IMR-90 (cell line): ENCODE measurements around the gene CRTC1. TPM values are rescaled to one million over a fixed set of nuclear protein-coding genes. Genes with fewer than 3 reads are reported as not detected.
A peak's percentile ranks its signal among the peaks of the same experiment; 100 is the strongest.

Source experiments
- ATAC-seq: fragments of 200-7000 bp; cut with Tn5 transposase; 2 replicates; pipeline ENCODE4 v1.9.1; 2020; ENCODE audit warnings: low read depth, mild to moderate bottlenecking, moderate library complexity
- BruUV-seq: library from RNA; stranded (reverse); fragments of 400-500 nt; replicated peaks from 2 replicates; lab custom pipeline; 2021; lab: Mats Ljungman, UMichigan
- CTCF ChIA-PET: fragments of 300-600 bp; formaldehyde crosslinking; extraction: SDS; loops from one replicate; lab custom pipeline; 2021; ENCODE audit warnings: antibody characterized with exemption; lab: Yijun Ruan, JAX
- POLR2A ChIA-PET: fragments of 300-600 bp; sonication (Branson Sonifier 250); formaldehyde crosslinking; loops from one replicate; lab custom pipeline; 2022; ENCODE audit warnings: antibody characterized with exemption; ENCODE audit not compliant: unreplicated experiment; lab: Charles Lee
- DNase-seq: peaks from one replicate; pipeline ENCODE4 v3.0.0; 2013
- H2AFZ ChIP-seq: replicated peaks from 2 replicates; pipeline ENCODE3; 2013; ENCODE audit warnings: low read length, mild to moderate bottlenecking; ENCODE audit not compliant: poor library complexity
- H2AK5ac ChIP-seq: 2 replicates; pipeline ENCODE4 v1.6.1; 2013; ENCODE audit warnings: low read depth, low read length, inconsistent platforms
- H2AK9ac ChIP-seq: replicated peaks from 2 replicates; pipeline ENCODE3; 2013; ENCODE audit warnings: mild to moderate bottlenecking, low read depth, low read length, moderate library complexity; ENCODE audit not compliant: poor library complexity
- H2BK120ac ChIP-seq: 2 replicates; pipeline ENCODE4 v1.6.1; 2013; ENCODE audit warnings: low read depth, low read length, inconsistent platforms
- H2BK15ac ChIP-seq: 3 replicates; pipeline ENCODE4 v1.6.1; 2013; ENCODE audit warnings: low read depth, low read length, inconsistent platforms
- H2BK20ac ChIP-seq: 2 replicates; pipeline ENCODE4 v1.6.1; 2013; ENCODE audit warnings: low read depth, mild to moderate bottlenecking, inconsistent platforms, low read length, moderate library complexity
- H2BK5ac ChIP-seq: 2 replicates; pipeline ENCODE4 v1.6.1; 2013; ENCODE audit warnings: mild to moderate bottlenecking, low read depth, low read length, inconsistent platforms; ENCODE audit not compliant: poor library complexity, severe bottlenecking
- H3K14ac ChIP-seq: replicated peaks from 2 replicates; pipeline ENCODE4 v1.6.1; 2013; ENCODE audit warnings: low read depth, low read length, inconsistent platforms
- H3K18ac ChIP-seq: 2 replicates; pipeline ENCODE4 v1.6.1; 2013; ENCODE audit warnings: low read depth, low read length, control low read depth
- H3K23ac ChIP-seq: 2 replicates; pipeline ENCODE4 v1.6.1; 2013; ENCODE audit warnings: low read depth, low read length, inconsistent platforms
- H3K27ac ChIP-seq: 2 replicates; pipeline ENCODE4 v1.5.1; 2013; ENCODE audit warnings: mild to moderate bottlenecking, control low read depth, low read length; ENCODE audit not compliant: insufficient read depth
- H3K27me3 ChIP-seq: 2 replicates; pipeline ENCODE4 v1.6.1; 2013; ENCODE audit warnings: low read length; ENCODE audit not compliant: control insufficient read depth, insufficient read depth
- H3K36me3 ChIP-seq: 2 replicates; pipeline ENCODE4 v1.6.1; 2013; ENCODE audit warnings: low read length, mixed read lengths; ENCODE audit not compliant: control insufficient read depth, insufficient read depth
- H3K4ac ChIP-seq: 2 replicates; pipeline ENCODE4 v1.6.1; 2013; ENCODE audit warnings: low read depth, low read length, inconsistent platforms
- H3K4me1 ChIP-seq: 2 replicates; pipeline ENCODE4 v1.6.1; 2013; ENCODE audit warnings: low read length, mixed read lengths; ENCODE audit not compliant: control insufficient read depth, insufficient read depth
- H3K4me2 ChIP-seq: 2 replicates; pipeline ENCODE4 v1.6.1; 2013; ENCODE audit warnings: low read depth, mild to moderate bottlenecking, control low read depth, low read length, moderate library complexity
- H3K4me3 ChIP-seq: 2 replicates; pipeline ENCODE4 v1.5.1; 2013; ENCODE audit warnings: low read depth, mild to moderate bottlenecking, control low read depth, low read length, moderate library complexity; ENCODE audit not compliant: insufficient read depth
- H3K56ac ChIP-seq: 2 replicates; pipeline ENCODE4 v1.6.1; 2013; ENCODE audit warnings: low read length, inconsistent platforms; ENCODE audit not compliant: insufficient read depth; ENCODE audit errors: extremely low read depth
- H3K79me1 ChIP-seq, 2 experiments: 2 replicates each; pipeline ENCODE4 v1.6.1; 2013; ENCODE audit warnings: low read length in 2 of 2, inconsistent platforms in 1 of 2, low read depth in 1 of 2
- H3K9ac ChIP-seq: 2 replicates; pipeline ENCODE4 v1.6.1; 2013; ENCODE audit warnings: low read depth, low read length, control low read depth
- H3K9me1 ChIP-seq: 2 replicates; pipeline ENCODE4 v1.6.1; 2013; ENCODE audit warnings: low read length, inconsistent platforms; ENCODE audit not compliant: insufficient read depth
- H3K9me3 ChIP-seq: 2 replicates; pipeline ENCODE4 v1.6.1; 2013; ENCODE audit warnings: low read length; ENCODE audit not compliant: control insufficient read depth, insufficient read depth
- H4K20me1 ChIP-seq: 2 replicates; pipeline ENCODE4 v1.6.1; 2013; ENCODE audit warnings: low read length, inconsistent platforms; ENCODE audit not compliant: insufficient read depth
- H4K5ac ChIP-seq: 2 replicates; pipeline ENCODE4 v1.6.1; 2013; ENCODE audit warnings: mild to moderate bottlenecking, low read depth, low read length, control low read depth
- H4K8ac ChIP-seq, 2 experiments: 2 replicates each; pipeline ENCODE4 v1.6.1; 2013; ENCODE audit warnings: low read depth in 2 of 2, low read length in 2 of 2, control low read depth in 1 of 2, inconsistent platforms in 1 of 2
- H4K91ac ChIP-seq: 2 replicates; pipeline ENCODE4 v1.6.1; 2013; ENCODE audit warnings: low read depth, low read length, inconsistent platforms; ENCODE audit not compliant: insufficient read depth
- ELK1 ChIP-seq: fragments of 150-350 bp; IDR thresholded peaks from 2 replicates; pipeline ENCODE4 v1.6.1; 2016; ENCODE audit warnings: low read depth, mild to moderate bottlenecking, low read length, moderate library complexity, borderline replicate concordance
- FOS ChIP-seq: fragments of 150-350 bp; IDR thresholded peaks from 2 replicates; pipeline ENCODE4 v1.6.1; 2016; ENCODE audit warnings: low read depth, low read length
- NFE2L2 ChIP-seq: fragments of 150-350 bp; IDR thresholded peaks from 2 replicates; pipeline ENCODE4 v1.6.1; 2016; ENCODE audit warnings: low read depth, mild to moderate bottlenecking, low read length
- SMC3 ChIP-seq: fragments of 150-350 bp; IDR thresholded peaks from 2 replicates; pipeline ENCODE4 v1.6.1; 2016; ENCODE audit warnings: low read depth, mild to moderate bottlenecking, antibody characterized with exemption, low read length, moderate library complexity
- WGBS, 2 experiments: methylation state at CpG; one replicate each; pipeline versions ENCODE4 v1.1.5 to v1.1.7; 2013; ENCODE audit warnings: missing lambda C conversion rate in 2 of 2; ENCODE audit not compliant: insufficient read length in 1 of 2; ENCODE audit errors: extremely low coverage in 2 of 2; 5-methylcytosine and 5-hydroxymethylcytosine counted together
- dilution Hi-C: fragments of 300-500 bp; cut with HindIII; formaldehyde crosslinking; loops from one replicate; pipeline ENCODE4 v1.14.3; 2018; ENCODE audit warnings: low sequenced_read_pairs; ENCODE audit not compliant: unreplicated experiment
- in situ Hi-C: fragments of 300-500 bp; cut with MboI; formaldehyde crosslinking; loops from 3 replicates; pipeline ENCODE4 v1.14.3; 2019; ENCODE audit warnings: low sequenced_read_pairs, inconsistent platforms, mixed read lengths
- intact Hi-C: fragments of 100-400 bp; cut with micrococcal nuclease; formaldehyde crosslinking; loops from 2 replicates; pipeline ENCODE4 v1.10.0; 2022
- polyA plus RNA-seq, 3 experiments: library from polyadenylated mRNA; depleted of rRNA; stranded (reverse); fragments of >200 nt; gene quantifications; 2 replicates each; pipeline ENCODE4 v1.2.3, GENCODE V29; 2012; ENCODE audit warnings: low replicate concordance in 1 of 3
- total RNA-seq: library from RNA; depleted of rRNA; stranded (reverse); fragments of >200 nt; gene quantifications from 2 replicates; pipeline ENCODE4 v1.2.3, GENCODE V29; 2012

The CRTC1 gene
- total and polyA plus RNA-seq, 2 of the 4 experiments (the other 2 are of a cell fraction): 0.18 to 5.7 TPM

- no peak for DNase-seq
Measured at GRCh38 chr19:18745931-18746330, 62.5 kb downstream of the CRTC1 start.

More at GRCh38 chr19:18745931-18746330, 62.5 kb downstream of the CRTC1 start:
- Histone ChIP-seq H2BK15ac (no peak overlapping the region), H3K9ac (no peak overlapping the region), H2BK20ac (no peak overlapping the region), H3K27ac (no peak overlapping the region), H3K14ac (no peak overlapping the region), H3K18ac (no peak overlapping the region), H3K27me3 (no peaks in the 10 kb centered on the region), H4K20me1 (peaks cover 15% of the 10 kb centered on the region), H3K4ac (no peak overlapping the region), H2AFZ (no peak overlapping the region), H3K23ac (no peak overlapping the region), H3K4me3 (no peak overlapping the region), H3K4me1 (peaks cover 7% of the 10 kb centered on the region; the same call in 1 of the 2 replicates), H3K9me3 (no peaks in the 10 kb centered on the region), H3K4me2 (no peak overlapping the region), H3K9me1 (0 out of 2 replicates have a peak, but pooled peaks cover 3% of the 10 kb centered on the region), H4K5ac (no peak overlapping the region), H4K8ac (no peak overlapping the region), H3K36me3 (peaks cover 12% of the 10 kb centered on the region; the same call in 1 of the 2 replicates), H3K56ac (no peak overlapping the region), H2BK120ac (no peak overlapping the region), H2AK5ac (no peak overlapping the region), H2BK5ac (no peak overlapping the region), H4K91ac (no peak overlapping the region), H3K79me1 (peaks cover 0 to 7% of the 10 kb centered on the region in 2 experiments; a peak in 1 of 4 replicates), H2AK9ac (peak overlapping the region; percentile 50)
- TF ChIP-seq NFE2L2: no peak
- TF ChIP-seq SMC3: no peak
- TF ChIP-seq FOS: no peak
- no peak for TF ChIP-seq ELK1
- dilution Hi-C loops: no loop called here
- in situ Hi-C loops: no loop called here
- no peak for ATAC-seq
- 100% methylated on average over 3 of the region's 5 CpGs; no CpG with 5 or more reads in 1 of the 2 experiments for WGBS, 2 experiments
- intact Hi-C loops: no loop called here
- ChIA-PET CTCF (no interaction called here), POLR2A (no interaction called here)
- no TSS peak for BruUV-seq
